HL-60 (cell line): ENCODE measurements around the gene LRRN4CL.

Experiments
- DNase-seq, 2 experiments: peaks; one replicate each; pipeline ENCODE4 v3.0.0-alpha.2; 2010 to 2020; ENCODE audit warnings: low read depth in 1 of 2, low spot score in 1 of 2
- H3K27ac ChIP-seq: fragments of 250-450 bp; sonication (Bioruptor Pico); replicated peaks from 2 replicates; pipeline ENCODE4 v1.5.1; 2020; ENCODE audit warnings: mild to moderate bottlenecking, moderate library complexity
- H3K27me3 ChIP-seq: fragments of 250-450 bp; sonication (Bioruptor Pico); 2 replicates; pipeline ENCODE4 v1.5.1; 2021; ENCODE audit warnings: mild to moderate bottlenecking, moderate library complexity; ENCODE audit not compliant: insufficient read depth, poor library complexity, severe bottlenecking
- H3K4me3 ChIP-seq: replicated peaks from 2 replicates; pipeline ENCODE4 v1.5.1; 2011; ENCODE audit warnings: mild to moderate bottlenecking, control low read depth, low read length; ENCODE audit not compliant: insufficient read depth
- CTCF ChIP-seq: IDR thresholded peaks from one replicate; pipeline ENCODE4 v1.5.1; 2011; ENCODE audit warnings: low read length, control low read depth, inconsistent platforms; ENCODE audit not compliant: insufficient read depth
- GABPA ChIP-seq: IDR thresholded peaks from 2 replicates; pipeline ENCODE4 v1.6.1; 2012; ENCODE audit warnings: low read depth
- POLR2AphosphoS5 ChIP-seq: IDR thresholded peaks from 2 replicates; pipeline ENCODE4 v1.6.1; 2012; ENCODE audit warnings: low read depth
- REST ChIP-seq: IDR thresholded peaks from 2 replicates; pipeline ENCODE4 v1.6.1; 2012; ENCODE audit warnings: low read depth; ENCODE audit not compliant: insufficient replicate concordance
- SPI1 ChIP-seq: IDR thresholded peaks from 2 replicates; pipeline ENCODE4 v1.6.1; 2012; ENCODE audit warnings: low read depth, mild to moderate bottlenecking, borderline replicate concordance

Gene LRRN4CL

GRCh38 chr11:62647609-62648005, 41.7 kb downstream of the LRRN4CL start:
- H3K4me3 ChIP-seq, result no peak overlapping the region
- H3K27me3 ChIP-seq, result no peaks in the 10 kb centered on the region
- no peak overlapping the region for H3K27ac ChIP-seq
- no peak for DNase-seq
- TF ChIP-seq POLR2AphosphoS5 (peak; percentile 26), SPI1 (no peak)

- no peak overlapping the region for H3K27ac ChIP-seq
- DNase-seq, result no peak
- no peak overlapping the region for H3K4me3 ChIP-seq
- no peak for TF ChIP-seq CTCF
- TF ChIP-seq SPI1, result no peak
- no peak for TF ChIP-seq POLR2AphosphoS5
- no peak for TF ChIP-seq GABPA
- no peak for TF ChIP-seq REST
- no peaks in the 10 kb centered on the region for H3K27me3 ChIP-seq
These were observed 42.3 kb downstream of the LRRN4CL start for GRCh38 chr11:62646825-62647608.

- TF ChIP-seq CTCF (no peak), GABPA (peak; percentile 48; the same call in 1 of the 2 replicates), REST (peak; percentile 56), SPI1 (no peak), POLR2AphosphoS5 (peak; percentile 91)
- H3K4me3 ChIP-seq, result peak within 1 kb of the TSS; percentile 51
- peak; percentile 97 to 100 for DNase-seq
- peak within 1 kb of the TSS; percentile 95 for H3K27ac ChIP-seq
- no peaks in the 10 kb centered on the region for H3K27me3 ChIP-seq
These were observed 43.1 kb downstream of the LRRN4CL start, which contains the start of gene GANAB for GRCh38 chr11:62645946-62646824. Gene GANAB (minus strand): TSS chr11:62646613. CDS start chr11:62646599, 14 bp downstream.

GRCh38 chr11:62645671-62645945, 43.7 kb downstream of the LRRN4CL start:
- DNase-seq, result no peak
- Histone ChIP-seq H3K27me3 (no peaks in the 10 kb centered on the region), H3K4me3 (peak overlapping the region; percentile 51), H3K27ac (peak overlapping the region; percentile 95)
- no peak for TF ChIP-seq REST
- no peak for TF ChIP-seq CTCF
- no peak for TF ChIP-seq GABPA
- no peak for TF ChIP-seq POLR2AphosphoS5
- TF ChIP-seq SPI1, result no peak
